ENCODE data around the gene INSIG2. TPM values are rescaled to one million over a fixed set of nuclear protein-coding genes. Genes with fewer than 3 reads are reported as not detected.

INSIG2 gene
- total RNA-seq, 4 donors from 2014 or later: 10.5 to 18.6 (median 13.4) TPM

GRCh38 chr2:118049816-118050140 is 38.5 kb upstream of the INSIG2 start:
- no peak overlapping the region for H3K27ac ChIP-seq
- no peak for TF ChIP-seq EP300 (IDR thresholded peaks at IDR 0.05)
- H3K36me3 ChIP-seq: no peaks in the 10 kb centered on the region
- peaks cover 0 to 9% (median 0%) of the 10 kb centered on the region in 4 donors for H3K4me1 ChIP-seq
- H3K27me3 ChIP-seq: peaks cover 0 to 47% of the 10 kb centered on the region in 2 donors
- H3K4me3 ChIP-seq: no peak overlapping the region
- no peaks in the 10 kb centered on the region for H3K9me3 ChIP-seq
- no peak for DNase-seq (ENCODE audit: low spot score in 2 of 2)

- TF ChIP-seq POLR2A (IDR thresholded peaks at IDR 0.05): no peak
- TF ChIP-seq CTCF (IDR thresholded peaks at IDR 0.05): no peak
- no peak for TF ChIP-seq EP300 (IDR thresholded peaks at IDR 0.05)
Observed at GRCh38 chr2:118050386-118050785, 37.9 kb upstream of the INSIG2 start.

GRCh38 chr2:118050974-118051373 is 37.3 kb upstream of the INSIG2 start:
- TF ChIP-seq CTCF (IDR thresholded peaks at IDR 0.05) (no peak), EP300 (IDR thresholded peaks at IDR 0.05) (no peak), POLR2A (IDR thresholded peaks at IDR 0.05) (no peak)
- WGBS, 2 donors: 82 to 83% methylated on average over 2 of the region's 2 CpGs

More at GRCh38 chr2:118050386-118050785, 37.9 kb upstream of the INSIG2 start:
- H3K4me1 ChIP-seq: peaks cover 0 to 9% (median 0%) of the 10 kb centered on the region in 4 donors
- no peak for DNase-seq (ENCODE audit: low spot score in 2 of 2)
- peaks cover 0 to 47% of the 10 kb centered on the region in 2 donors for H3K27me3 ChIP-seq
- H3K9me3 ChIP-seq: no peaks in the 10 kb centered on the region
- no peak overlapping the region for H3K27ac ChIP-seq
- H3K36me3 ChIP-seq: no peaks in the 10 kb centered on the region
- no peak overlapping the region for H3K4me3 ChIP-seq
- 29 to 45% methylated on average over 3 of the region's 3 CpGs for WGBS, 2 donors

GRCh38 chr2:118051826-118052358 is 36.4 kb upstream of the INSIG2 start:
- peaks cover 0 to 12% (median 2%) of the 10 kb centered on the region in 4 donors for H3K4me1 ChIP-seq
- no peaks in the 10 kb centered on the region for H3K36me3 ChIP-seq
- peaks cover 0 to 40% of the 10 kb centered on the region in 2 donors for H3K27me3 ChIP-seq
- no peaks in the 10 kb centered on the region for H3K9me3 ChIP-seq
- TF ChIP-seq POLR2A (IDR thresholded peaks at IDR 0.05) (no peak), CTCF (IDR thresholded peaks at IDR 0.05) (no peak)
- 83 to 84% methylated on average over 3 of the region's 3 CpGs for WGBS, 2 donors
- DNase-seq (ENCODE audit: low spot score in 2 of 2): no peak
- no peak overlapping the region for H3K4me3 ChIP-seq
- no peak overlapping the region for H3K27ac ChIP-seq

More at GRCh38 chr2:118050974-118051373, 37.3 kb upstream of the INSIG2 start:
- no peaks in the 10 kb centered on the region for H3K9me3 ChIP-seq
- no peak overlapping the region for H3K4me3 ChIP-seq
- peaks cover 0 to 44% of the 10 kb centered on the region in 2 donors for H3K27me3 ChIP-seq
- no peak overlapping the region for H3K27ac ChIP-seq
- no peak for DNase-seq (ENCODE audit: low spot score in 2 of 2)
- H3K4me1 ChIP-seq: peaks cover 0 to 13% (median 2%) of the 10 kb centered on the region in 4 donors
- H3K36me3 ChIP-seq: no peaks in the 10 kb centered on the region

GRCh38 chr2:118052474-118052873 is 35.8 kb upstream of the INSIG2 start:
- Histone ChIP-seq H3K4me3 (no peak overlapping the region), H3K36me3 (no peaks in the 10 kb centered on the region), H3K9me3 (no peaks in the 10 kb centered on the region), H3K4me1 (peaks cover 0 to 6% (median 2%) of the 10 kb centered on the region in 4 donors), H3K27ac (no peak overlapping the region), H3K27me3 (peaks cover 0 to 34% of the 10 kb centered on the region in 2 donors)
- TF ChIP-seq EP300 (IDR thresholded peaks at IDR 0.05): no peak
- TF ChIP-seq POLR2A (IDR thresholded peaks at IDR 0.05): no peak
- TF ChIP-seq CTCF (IDR thresholded peaks at IDR 0.05): no peak
- no peak for DNase-seq (ENCODE audit: low spot score in 2 of 2)
- WGBS, 2 donors: 81 to 82% methylated on average over 2 of the region's 2 CpGs

- WGBS, 2 donors: 70 to 79% methylated on average over 7 of the region's 7 CpGs
Observed at GRCh38 chr2:118053681-118054080, 34.6 kb upstream of the INSIG2 start.

More at GRCh38 chr2:118053681-118054080, 34.6 kb upstream of the INSIG2 start:
- TF ChIP-seq CTCF (IDR thresholded peaks at IDR 0.05): no peak
- no peak for TF ChIP-seq EP300 (IDR thresholded peaks at IDR 0.05)
- TF ChIP-seq POLR2A (IDR thresholded peaks at IDR 0.05): no peak
- no peak overlapping the region for H3K4me3 ChIP-seq
- H3K27ac ChIP-seq: no peak overlapping the region
- H3K9me3 ChIP-seq: no peaks in the 10 kb centered on the region
- peaks cover 0 to 5% (median 2%) of the 10 kb centered on the region in 4 donors for H3K4me1 ChIP-seq
- DNase-seq (ENCODE audit: low spot score in 2 of 2): no peak
- peaks cover 0 to 28% of the 10 kb centered on the region in 2 donors for H3K27me3 ChIP-seq
- H3K36me3 ChIP-seq: no peaks in the 10 kb centered on the region

All from tibial nerve (tissue), 4 donors.